Small intestine (tissue), 7 donors: Measurements from ENCODE around the gene LMOD1. TPM values are rescaled to one million over a fixed set of nuclear protein-coding genes. Genes with fewer than 3 reads are reported as not detected.
"Not testable (repeated sequence)": the region's sequence is repeated elsewhere in the genome, so short reads cannot be mapped to it uniquely, and the experiment has no call there.

Experiments used
- DNase-seq, 2 donors: peaks; one replicate each; pipeline versions ENCODE4 v3.0.0 to v3.0.0-alpha.2; 2013
- FAIRE-seq: peaks from 2 replicates; lab custom pipeline; 2012; peaks lifted over from hg19 to GRCh38; lab: Jason Lieb, UNC
- H3K27ac ChIP-seq, 3 donors: one replicate each; pipeline ENCODE4 v1.5.1; 2013; ENCODE audit warnings: low read length in 2 of 3, mild to moderate bottlenecking in 2 of 3, control low read depth in 1 of 3, inconsistent platforms in 1 of 3, low read depth in 1 of 3, moderate library complexity in 1 of 3
- H3K27me3 ChIP-seq, 3 donors: one replicate each; pipeline ENCODE4 v1.6.1; 2013; ENCODE audit warnings: low read length in 3 of 3, inconsistent platforms in 1 of 3; ENCODE audit not compliant: control insufficient read depth in 3 of 3, insufficient read depth in 3 of 3
- H3K36me3 ChIP-seq, 3 donors: one replicate each; pipeline ENCODE4 v1.6.1; 2013; ENCODE audit warnings: low read length in 3 of 3, inconsistent platforms in 1 of 3, low read depth in 1 of 3, mild to moderate bottlenecking in 1 of 3, moderate library complexity in 1 of 3; ENCODE audit not compliant: control insufficient read depth in 3 of 3, insufficient read depth in 2 of 3
- H3K4me1 ChIP-seq, 3 donors: one replicate each; pipeline ENCODE4 v1.6.1; 2013; ENCODE audit warnings: low read length in 2 of 3, inconsistent platforms in 1 of 3, low read depth in 1 of 3, mild to moderate bottlenecking in 1 of 3, moderate library complexity in 1 of 3; ENCODE audit not compliant: control insufficient read depth in 3 of 3, insufficient read depth in 2 of 3
- H3K4me3 ChIP-seq, 3 donors: one replicate each; pipeline ENCODE4 v1.5.1; 2013; ENCODE audit warnings: low read length in 3 of 3, control low read depth in 1 of 3, inconsistent platforms in 1 of 3, low read depth in 1 of 3, mild to moderate bottlenecking in 1 of 3, moderate library complexity in 1 of 3
- H3K9me3 ChIP-seq, 2 donors: one replicate each; pipeline ENCODE4 v1.6.1; 2013; ENCODE audit warnings: low read depth in 1 of 2, low read length in 1 of 2; ENCODE audit not compliant: control insufficient read depth in 2 of 2, insufficient read depth in 1 of 2
- WGBS, 3 donors: extraction: QIAGEN DNeasy Blood & Tissue Kit; methylation state at CpG; one replicate each; pipeline ENCODE4 v1.1.7; 2013; 5-methylcytosine and 5-hydroxymethylcytosine counted together
- polyA plus RNA-seq, 4 donors: library from polyadenylated mRNA; stranded (reverse) in 3 of 4; unstranded in 1 of 4; fragments of 200-250 nt in 3 of 4; fragments of 120-200 nt in 1 of 4; gene quantifications; one replicate each; pipeline versions ENCODE4 v1.2.1 to v1.2.3, GENCODE V29; 2013
- donor health status: healthy with polysubstance abuse.
- donor health status: control.
- donor health status: control.
- donor health status: Bipolar disorder and iron deficiency.
- donor health status: healthy.

The LMOD1 gene
- polyA plus RNA-seq, 4 donors, result 1.1 to 39.6 (median 4.3) TPM

GRCh38 chr1:201944639-201945038 is 1.7 kb downstream of the LMOD1 start:
- DNase-seq, result no peak
- Histone ChIP-seq H3K9me3 (no peaks in the 10 kb centered on the region), H3K36me3 (no peaks in the 10 kb centered on the region), H3K4me3 (peak overlapping the region in 1 of 3 donors; percentile 47), H3K4me1 (peaks cover 0 to 7% (median 0%) of the 10 kb centered on the region in 3 donors), H3K27ac (no peak overlapping the region), H3K27me3 (peaks cover 0 to 45% (median 3%) of the 10 kb centered on the region in 3 donors)
- 45 to 75% (median 53%) methylated on average over 2 to 3 of the region's 3 CpGs for WGBS, 3 donors
- FAIRE-seq, result no peak

- Histone ChIP-seq H3K27ac (peak overlapping the region in 1 of 3 donors; percentile 16), H3K4me1 (peaks cover 0 to 7% (median 0%) of the 10 kb centered on the region in 3 donors), H3K4me3 (peak overlapping the region in 1 of 3 donors; percentile 47), H3K9me3 (no peaks in the 10 kb centered on the region), H3K36me3 (no peaks in the 10 kb centered on the region), H3K27me3 (peaks cover 0 to 45% (median 3%) of the 10 kb centered on the region in 3 donors)
- WGBS, 3 donors, result 74 to 89% (median 82%) methylated on average over 6 of the region's 6 CpGs
- DNase-seq (no peak), FAIRE-seq (no peak)
Observed at GRCh38 chr1:201944002-201944401, 2.3 kb downstream of the LMOD1 start.

- Histone ChIP-seq H3K9me3 (no peaks in the 10 kb centered on the region), H3K4me1 (peaks cover 0 to 7% (median 0%) of the 10 kb centered on the region in 3 donors), H3K27me3 (peaks cover 0 to 34% (median 3%) of the 10 kb centered on the region in 3 donors), H3K36me3 (no peaks in the 10 kb centered on the region), H3K27ac (peak overlapping the region in 1 of 3 donors; percentile 27), H3K4me3 (no peak overlapping the region)
- DNase-seq, result no peak
- 89 to 100% (median 100%) methylated on average over 1 of the region's 1 CpG for WGBS, 3 donors
- FAIRE-seq, result no peak
Observed at GRCh38 chr1:201942129-201942495, 4.2 kb downstream of the LMOD1 start.

GRCh38 chr1:201941420-201942128 is 4.8 kb downstream of the LMOD1 start:
- H3K4me1 ChIP-seq, result peaks cover 0 to 4% (median 0%) of the 10 kb centered on the region in 3 donors
- H3K27ac ChIP-seq, result peak overlapping the region in 1 of 3 donors; percentile 27
- H3K9me3 ChIP-seq, result no peaks in the 10 kb centered on the region
- FAIRE-seq (no peak), DNase-seq (no peak)
- 61 to 79% (median 79%) methylated on average over 18 of the region's 18 CpGs for WGBS, 3 donors
- H3K4me3 ChIP-seq, result no peak overlapping the region
- H3K36me3 ChIP-seq, result no peaks in the 10 kb centered on the region
- peaks cover 0 to 29% (median 3%) of the 10 kb centered on the region in 3 donors for H3K27me3 ChIP-seq

GRCh38 chr1:201940316-201940715 is 6.0 kb downstream of the LMOD1 start:
- FAIRE-seq, H3K9me3 ChIP-seq, H3K4me3 ChIP-seq, DNase-seq, H3K27ac ChIP-seq, H3K4me1 ChIP-seq, H3K36me3 ChIP-seq: not testable (repeated sequence)
- WGBS, 3 donors, result 90 to 94% (median 92%) methylated on average over 10 of the region's 10 CpGs
- peaks cover 0 to 17% (median 0%) of the 10 kb centered on the region in 3 donors for H3K27me3 ChIP-seq

- Histone ChIP-seq H3K9me3 (no peaks in the 10 kb centered on the region), H3K27me3 (peaks cover 0 to 12% (median 0%) of the 10 kb centered on the region in 3 donors), H3K27ac (peak overlapping the region in 1 of 3 donors; percentile 40), H3K4me1 (no peaks in the 10 kb centered on the region), H3K4me3 (no peak overlapping the region), H3K36me3 (no peaks in the 10 kb centered on the region)
- DNase-seq (no peak), FAIRE-seq (no peak)
- WGBS, 3 donors, result 66 to 79% (median 72%) methylated on average over 5 of the region's 5 CpGs
Observed at GRCh38 chr1:201939574-201939973, 6.8 kb downstream of the LMOD1 start.

- FAIRE-seq (no peak), DNase-seq (no peak)
- Histone ChIP-seq H3K27ac (peak overlapping the region in 1 of 3 donors; percentile 80), H3K4me3 (no peak overlapping the region), H3K9me3 (no peaks in the 10 kb centered on the region), H3K36me3 (no peaks in the 10 kb centered on the region), H3K27me3 (peaks cover 0 to 8% (median 0%) of the 10 kb centered on the region in 3 donors), H3K4me1 (no peaks in the 10 kb centered on the region)
- 49 to 61% (median 60%) methylated on average over 4 of the region's 4 CpGs for WGBS, 3 donors
Observed at GRCh38 chr1:201939148-201939547, 7.2 kb downstream of the LMOD1 start.

GRCh38 chr1:201938440-201939035 is 7.8 kb downstream of the LMOD1 start:
- Histone ChIP-seq H3K4me1 (no peaks in the 10 kb centered on the region), H3K36me3 (no peaks in the 10 kb centered on the region), H3K9me3 (no peaks in the 10 kb centered on the region), H3K4me3 (no peak overlapping the region), H3K27ac (peak overlapping the region in 1 of 3 donors; percentile 80), H3K27me3 (peaks cover 0 to 4% (median 0%) of the 10 kb centered on the region in 3 donors)
- no peak for DNase-seq
- FAIRE-seq, result no peak
- WGBS, 3 donors, result 49 to 75% (median 58%) methylated on average over 4 of the region's 4 CpGs
